Measurements from ENCODE around the gene CYP2A6.
"Not testable (repeated sequence)": the region's sequence is repeated elsewhere in the genome, so short reads cannot be mapped to it uniquely, and the experiment has no call there.

The CYP2A6 gene

DNA sequence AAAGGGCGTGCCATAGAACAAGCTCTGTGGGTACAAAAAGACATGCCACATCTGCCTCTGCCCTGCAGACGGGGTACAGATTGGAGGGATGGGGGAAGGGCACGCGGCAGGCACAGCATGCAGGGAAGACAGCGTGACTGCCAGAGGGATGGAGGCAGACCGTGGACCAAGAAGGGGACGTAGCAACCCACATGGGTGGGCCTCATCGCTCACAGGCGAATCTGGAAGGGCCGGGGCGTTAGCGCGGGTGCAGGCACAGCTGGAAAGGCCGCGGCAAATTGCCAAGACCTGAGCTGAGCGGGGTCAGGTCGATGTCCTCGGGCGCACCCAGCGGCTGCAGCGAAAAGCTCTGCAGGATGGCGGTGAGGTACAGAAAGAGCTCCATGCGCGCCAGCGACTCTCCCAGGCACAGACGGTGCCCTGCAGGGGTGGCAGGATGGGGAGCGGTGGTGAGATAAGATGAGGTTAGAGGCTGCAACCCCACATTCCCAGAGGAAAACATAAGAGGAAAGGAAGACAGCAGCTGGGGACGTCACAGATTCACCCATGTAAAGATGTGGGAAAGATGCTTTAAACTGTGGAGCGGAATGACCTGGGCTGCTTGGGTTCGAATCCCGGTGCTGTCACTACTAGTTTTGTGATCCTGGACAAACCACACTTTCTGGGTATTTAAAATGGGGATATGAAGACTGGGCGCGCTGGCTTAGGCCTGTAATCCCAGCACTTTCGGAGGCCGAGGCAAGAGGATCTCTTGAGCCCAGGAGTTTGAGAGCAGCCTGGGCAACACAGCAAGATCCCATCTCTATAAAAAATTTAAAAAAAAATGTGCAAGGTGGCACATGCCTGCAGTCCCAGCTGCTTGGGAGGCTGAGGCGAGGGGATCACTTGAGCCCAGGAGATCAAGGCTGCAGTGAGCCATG lies 31.5 kb downstream of the CYP2A6 start:
- DNase-seq = peak; percentile 77

DNA sequence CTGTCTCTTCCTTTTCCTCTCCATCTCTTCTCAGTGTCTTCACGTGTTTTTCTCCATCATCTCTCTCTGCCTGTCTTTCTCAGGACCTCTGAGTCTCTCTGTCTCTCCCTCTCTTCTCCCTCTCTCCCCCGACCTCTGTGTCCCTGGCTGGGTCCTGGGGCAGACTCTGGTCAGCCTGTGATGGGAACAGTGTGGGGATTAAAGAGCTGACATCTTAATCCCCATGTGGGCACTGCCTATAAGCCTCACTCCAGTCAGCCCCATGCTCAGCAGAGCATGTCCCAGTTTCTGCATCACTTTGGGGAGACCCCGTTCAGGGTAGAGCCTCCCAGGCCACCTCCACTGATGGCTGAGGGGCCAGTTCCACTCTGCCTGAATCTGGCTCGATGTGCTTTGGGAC lies 35.0 kb downstream of the CYP2A6 start:
- DNase-seq = no peak

DNA sequence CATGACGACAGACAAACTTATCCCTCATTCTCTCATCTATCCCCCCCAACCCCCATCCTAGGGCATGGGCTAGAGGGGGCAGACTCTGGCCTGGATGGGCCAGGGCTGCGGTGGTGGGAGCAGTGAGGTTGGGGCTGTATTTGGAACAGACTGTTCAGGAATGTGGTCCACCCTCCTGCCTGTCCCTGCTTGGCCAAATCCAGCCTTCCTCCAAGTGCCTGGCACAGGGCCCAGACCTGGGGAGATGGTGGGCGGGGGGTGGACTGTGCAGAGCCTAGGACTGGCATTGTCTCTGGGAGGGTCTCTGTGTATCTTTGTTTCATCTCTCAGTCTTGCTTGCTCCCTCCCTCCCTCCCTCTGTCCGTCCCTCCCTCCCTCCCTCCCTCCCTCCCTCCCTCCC lies 37.1 kb downstream of the CYP2A6 start:
- no peak for DNase-seq

DNA sequence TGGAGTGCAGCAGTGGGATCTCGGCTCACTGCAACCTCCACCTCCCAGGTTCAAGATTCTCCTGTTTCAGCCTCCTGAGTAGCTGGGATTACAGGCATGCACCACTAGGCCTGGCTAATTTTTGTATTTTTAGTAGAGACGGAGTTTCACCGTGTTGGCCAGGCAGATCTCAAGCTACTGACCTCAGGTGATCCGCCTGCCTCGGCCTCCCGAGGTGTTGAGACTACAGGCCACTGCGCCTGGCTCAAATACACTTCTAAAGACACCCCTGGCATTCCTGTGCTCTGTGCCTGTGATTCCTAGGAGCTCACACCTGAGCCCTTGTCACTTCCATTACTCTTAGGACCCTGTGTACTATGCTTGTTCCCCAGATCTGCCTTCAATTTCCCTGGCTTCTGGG lies 37.7 kb downstream of the CYP2A6 start:
- DNase-seq = not testable (repeated sequence)

DNA sequence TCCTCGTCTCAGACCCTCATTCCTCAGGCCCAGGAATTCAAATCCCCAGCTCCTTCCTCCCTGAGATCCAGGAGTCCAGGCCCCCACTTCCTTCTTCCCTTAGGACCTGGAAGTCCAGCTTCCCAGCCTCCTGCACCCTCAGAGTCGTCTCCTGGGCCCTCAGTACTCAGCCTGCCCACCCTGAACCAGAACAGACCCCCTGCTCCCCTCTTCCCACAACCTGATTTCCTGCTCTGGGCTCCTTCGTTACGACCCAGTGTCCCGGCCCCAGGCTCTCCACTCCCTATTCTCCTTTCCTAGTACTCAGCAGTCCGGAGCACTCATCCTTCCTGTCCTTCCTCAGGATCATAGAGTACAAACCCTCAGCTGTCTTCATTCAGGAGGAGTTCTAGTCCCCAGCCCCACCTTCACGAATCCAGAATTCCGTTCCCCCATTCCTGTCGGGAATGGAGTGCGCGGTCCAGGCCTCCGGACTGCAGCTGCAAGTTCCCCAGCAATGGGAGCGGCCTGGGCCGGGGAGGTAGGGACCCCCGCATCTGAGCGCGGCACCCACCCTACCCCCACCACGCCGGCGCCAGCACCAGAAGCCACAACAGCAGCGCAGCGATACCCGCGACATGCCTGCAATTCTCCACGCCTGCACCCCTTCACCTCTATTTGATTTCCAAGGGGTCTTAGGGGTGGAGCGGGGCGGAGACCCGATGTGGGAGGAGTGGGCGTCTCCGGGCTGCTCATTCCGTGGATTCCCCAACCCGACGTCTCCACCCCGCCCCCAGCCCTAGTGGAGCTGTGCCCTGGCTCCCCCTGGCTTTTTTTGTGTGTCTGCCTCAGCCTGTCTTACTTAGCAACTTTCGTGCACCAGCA lies 38.5 kb downstream of the CYP2A6 start:
- no peak for DNase-seq

DNA sequence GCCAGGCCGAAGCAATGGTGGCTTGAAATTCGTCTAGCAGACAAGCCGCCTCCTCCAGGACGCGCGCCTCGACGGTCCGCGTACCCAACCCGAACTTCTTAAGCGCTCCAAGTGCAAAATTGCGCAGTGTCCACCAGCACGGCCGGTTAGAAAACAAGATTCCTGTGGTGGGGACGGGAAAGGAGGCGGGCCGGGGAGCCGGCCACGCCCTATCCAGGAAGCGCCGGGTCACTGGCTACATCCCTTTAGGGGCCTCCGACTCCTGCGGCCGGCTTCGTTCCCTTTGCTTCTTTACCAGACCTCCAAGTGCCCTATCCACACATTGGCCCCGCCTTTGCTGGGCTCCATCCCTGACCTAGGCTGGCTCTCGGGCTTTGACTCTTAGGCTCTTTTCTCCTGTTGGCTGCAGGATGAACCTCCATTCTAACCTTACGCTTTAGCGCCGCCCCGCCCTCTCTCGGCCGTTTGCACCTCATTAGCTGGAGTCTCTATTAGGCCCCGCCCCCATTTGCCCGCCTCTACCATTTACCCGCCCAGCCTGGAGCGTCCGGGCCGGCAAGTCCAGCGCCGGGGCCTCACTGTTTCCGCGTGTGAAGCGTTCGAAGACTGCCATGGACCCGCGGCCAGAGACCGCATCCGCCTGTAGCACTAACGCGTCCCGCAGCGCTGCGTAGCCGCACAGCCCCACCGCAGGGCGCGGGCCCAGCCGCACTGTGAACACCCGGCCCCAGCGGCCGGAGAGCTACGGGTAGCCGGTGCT lies 39.4 kb downstream of the CYP2A6 start:
- DNase-seq = peak; percentile 66

DNA sequence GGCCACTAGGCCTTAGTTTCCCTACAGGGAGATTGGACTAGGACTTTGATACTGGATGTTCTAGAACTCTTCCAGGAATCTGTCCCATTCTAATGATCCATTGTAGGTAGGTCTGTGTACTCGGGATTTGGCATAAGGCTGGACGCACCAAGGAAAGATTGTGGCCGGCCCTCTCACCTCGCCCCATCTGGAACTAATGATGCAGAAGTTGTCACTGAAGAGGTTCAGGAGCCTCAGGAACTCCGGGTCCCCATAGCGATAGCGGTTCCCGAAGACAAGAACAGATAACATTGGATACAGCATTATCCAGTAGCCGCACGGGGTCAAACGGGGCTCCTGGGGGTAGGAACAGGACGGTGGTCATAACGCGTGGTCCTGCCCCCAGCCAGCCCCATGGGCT lies 40.1 kb downstream of the CYP2A6 start:
- no peak for DNase-seq

DNA sequence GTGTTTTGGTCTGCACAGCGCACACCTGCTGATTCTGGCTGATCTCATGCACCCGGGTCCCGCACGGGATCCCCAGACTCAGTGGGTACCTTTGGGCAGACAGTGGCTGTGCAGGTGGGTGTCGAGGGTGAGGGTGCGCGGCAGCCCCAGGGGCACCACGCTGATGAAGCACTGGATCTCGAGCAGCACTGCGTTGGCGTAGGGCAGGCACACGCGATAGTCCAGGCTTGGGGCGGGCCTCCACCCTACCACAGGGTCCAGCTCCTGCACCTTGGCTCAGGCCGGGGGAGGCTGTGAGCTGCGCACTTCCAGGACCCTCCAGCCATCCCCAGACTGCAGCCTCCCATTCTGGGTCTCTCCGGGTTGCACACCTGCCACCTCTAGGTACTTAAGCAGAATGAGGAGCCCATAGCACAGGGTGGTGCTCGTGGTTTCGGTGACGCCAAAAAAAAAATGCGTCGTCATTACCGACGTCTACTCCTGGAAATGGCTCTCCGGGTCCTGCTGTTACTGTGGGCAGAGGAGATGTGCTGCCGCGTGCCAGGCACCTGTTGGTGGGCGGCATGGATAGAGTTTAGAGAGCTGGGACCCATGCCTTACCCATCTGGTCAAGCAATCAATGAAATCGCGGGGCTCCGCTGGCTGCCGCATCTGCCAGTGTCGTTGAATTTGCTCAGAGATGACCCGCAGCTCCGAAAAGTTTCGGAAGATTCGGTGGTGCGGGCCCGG lies 40.7 kb downstream of the CYP2A6 start:
- DNase-seq = no peak

DNA sequence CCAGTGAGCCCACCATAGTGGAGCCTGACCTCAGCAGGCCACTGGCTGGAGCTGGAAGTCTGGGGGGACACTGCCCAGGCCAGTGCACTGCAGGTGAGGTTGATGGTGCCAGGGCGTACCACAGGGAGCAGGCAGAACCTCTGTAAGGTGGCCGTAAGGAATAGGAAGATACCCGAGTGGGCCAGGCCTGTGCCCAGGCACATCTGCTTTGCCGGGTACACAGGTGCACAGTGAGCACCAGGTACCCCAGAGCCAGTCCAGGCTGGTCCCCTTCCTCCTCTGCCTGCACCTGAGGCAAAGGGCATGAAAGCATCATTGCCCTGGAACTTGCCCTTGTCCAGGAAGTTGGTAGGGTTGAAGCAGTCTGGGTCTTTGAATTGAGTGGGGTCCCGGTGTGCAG lies 41.8 kb downstream of the CYP2A6 start:
- DNase-seq = no peak

DNA sequence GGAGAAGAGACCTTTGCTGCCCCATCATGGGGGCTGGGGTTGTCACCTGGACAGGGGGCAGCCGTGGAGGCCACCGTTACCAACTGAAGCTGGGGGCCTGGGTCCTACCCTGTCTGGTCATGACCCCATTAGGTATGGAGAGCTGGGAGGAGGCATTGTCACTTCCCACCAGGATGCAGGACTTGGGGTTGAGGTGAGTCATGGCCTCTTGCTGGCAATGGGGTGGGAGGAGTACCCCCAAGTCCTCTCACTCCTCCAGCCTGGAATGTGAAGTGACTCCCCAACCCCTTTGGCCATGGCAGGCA lies 42.3 kb downstream of the CYP2A6 start:
- DNase-seq = no peak

DNA sequence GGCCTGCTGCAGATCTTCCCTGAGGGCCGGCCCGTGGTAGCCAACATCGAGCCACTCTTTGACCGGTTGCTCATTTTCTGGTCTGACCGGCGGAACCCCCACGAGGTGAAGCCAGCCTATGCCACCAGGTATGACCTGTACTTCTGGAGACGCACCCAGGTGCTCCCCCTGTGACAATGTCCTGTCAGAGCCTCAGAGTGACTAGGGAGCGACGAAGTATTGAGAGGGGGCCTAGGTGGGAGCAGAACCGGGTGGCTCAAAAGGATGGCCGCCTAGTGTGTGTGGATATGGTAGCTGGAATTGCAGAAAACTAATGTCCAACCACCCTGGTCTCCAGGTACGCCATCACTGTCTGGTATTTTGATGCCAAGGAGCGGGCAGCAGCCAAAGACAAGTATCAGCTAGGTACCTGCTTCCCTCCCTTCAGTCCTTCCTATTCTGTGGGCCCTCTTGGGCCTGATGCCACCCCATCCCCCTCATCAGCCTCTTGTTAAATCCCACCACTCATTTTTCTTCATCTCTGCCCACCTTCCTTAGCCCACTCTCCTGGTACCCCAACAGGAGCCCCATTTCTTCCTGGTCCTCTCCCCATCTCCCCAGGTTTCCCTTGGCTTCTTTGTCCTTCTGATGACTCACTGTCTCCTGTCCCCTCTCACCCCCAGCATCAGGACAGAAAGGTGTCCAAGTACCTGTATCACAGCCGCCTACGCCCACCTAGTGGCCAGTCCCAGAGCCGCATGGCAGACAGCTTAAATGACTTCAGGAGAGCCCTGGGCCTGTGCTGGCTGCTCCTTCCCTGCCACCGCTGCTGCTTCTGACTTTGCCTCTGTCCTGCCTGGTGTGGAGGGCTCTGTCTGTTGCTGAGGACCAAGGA lies 42.9 kb downstream of the CYP2A6 start:
- peak; percentile 35 for DNase-seq

DNA sequence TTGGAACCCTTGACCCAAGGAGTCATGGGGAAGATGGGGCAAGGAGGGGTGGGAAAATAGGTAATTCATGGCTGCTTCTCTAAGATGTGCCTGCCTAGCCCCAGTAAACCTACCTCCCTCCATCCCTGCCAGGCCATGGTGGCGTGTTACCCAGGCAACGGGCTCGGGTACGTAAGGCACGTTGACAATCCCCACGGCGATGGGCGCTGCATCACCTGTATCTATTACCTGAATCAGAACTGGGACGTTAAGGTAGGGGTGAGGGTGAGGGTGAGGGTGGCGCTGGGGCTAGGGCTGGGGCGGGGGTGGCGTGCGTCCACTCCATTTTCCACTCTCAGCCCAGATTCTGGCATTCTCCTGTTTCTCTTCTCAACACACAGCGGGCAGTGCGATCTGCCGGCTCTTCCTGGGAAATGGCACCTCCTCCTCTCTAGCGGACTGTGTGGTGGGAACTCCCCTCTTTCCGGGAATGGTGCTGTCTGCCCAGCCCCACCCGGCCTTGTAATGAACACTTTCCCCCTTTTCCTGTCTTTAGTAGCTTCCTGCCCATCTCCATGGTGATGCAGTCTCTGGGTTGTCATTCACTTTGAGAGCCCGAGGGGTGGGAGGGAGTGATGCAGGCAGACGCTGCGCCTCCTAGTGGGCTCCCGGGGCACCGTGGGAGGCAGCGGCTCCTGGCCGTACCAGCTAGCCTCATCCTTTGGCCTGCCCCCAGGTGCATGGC lies 43.7 kb downstream of the CYP2A6 start:
- no peak for DNase-seq

DNA sequence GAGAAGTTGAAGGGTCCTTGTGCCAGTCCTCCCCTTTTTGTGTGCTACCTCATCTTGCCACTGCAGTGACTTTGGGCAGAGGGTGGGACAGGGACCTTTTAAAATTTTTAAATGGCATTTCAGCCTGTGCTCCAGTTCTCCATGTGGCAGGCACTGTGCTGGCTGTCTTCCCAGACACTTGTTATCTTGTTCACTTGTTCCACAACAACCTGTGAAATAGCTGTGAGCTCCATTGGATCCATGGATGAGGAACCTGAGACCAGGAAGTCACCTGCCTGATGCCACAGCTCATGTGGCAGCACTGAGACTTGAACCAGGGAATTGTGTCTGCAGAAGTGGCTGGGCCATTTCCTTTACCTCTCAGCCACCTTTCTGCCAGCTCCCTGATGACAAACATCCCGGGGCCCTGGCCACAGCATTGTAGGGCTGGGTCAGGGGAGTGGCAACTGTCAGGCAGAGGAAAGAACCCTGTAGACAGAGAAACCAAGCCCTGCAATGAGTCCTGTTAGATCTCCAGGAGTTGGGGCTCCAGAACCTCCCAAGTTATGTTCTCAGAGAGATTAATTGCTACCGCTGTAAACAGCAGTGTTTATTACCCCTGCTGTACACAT lies 44.9 kb downstream of the CYP2A6 start:
- no peak for DNase-seq

DNA sequence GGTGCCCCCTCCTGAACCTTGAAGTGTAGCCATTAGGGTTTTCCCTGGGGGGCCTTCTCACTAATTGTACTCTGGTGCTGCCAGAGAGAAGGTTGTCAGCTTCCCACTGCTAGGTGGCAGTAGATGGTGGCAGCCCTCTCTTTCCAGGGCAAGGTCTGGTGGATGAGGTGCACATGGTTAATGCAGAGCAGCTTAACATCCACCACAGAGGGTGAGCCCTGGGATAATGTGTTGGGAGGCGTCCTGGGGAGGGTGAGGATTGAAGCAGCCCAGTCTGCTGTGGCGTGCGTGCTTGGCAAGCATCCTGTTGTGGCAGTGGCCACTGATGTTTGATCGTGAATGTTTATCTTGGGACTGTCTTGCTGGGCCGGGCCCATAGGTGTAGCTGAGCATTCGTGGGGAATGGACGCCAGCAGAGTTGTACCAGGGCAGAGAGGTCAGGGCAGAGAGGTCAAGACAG lies 45.4 kb downstream of the CYP2A6 start:
- DNase-seq = no peak

DNA sequence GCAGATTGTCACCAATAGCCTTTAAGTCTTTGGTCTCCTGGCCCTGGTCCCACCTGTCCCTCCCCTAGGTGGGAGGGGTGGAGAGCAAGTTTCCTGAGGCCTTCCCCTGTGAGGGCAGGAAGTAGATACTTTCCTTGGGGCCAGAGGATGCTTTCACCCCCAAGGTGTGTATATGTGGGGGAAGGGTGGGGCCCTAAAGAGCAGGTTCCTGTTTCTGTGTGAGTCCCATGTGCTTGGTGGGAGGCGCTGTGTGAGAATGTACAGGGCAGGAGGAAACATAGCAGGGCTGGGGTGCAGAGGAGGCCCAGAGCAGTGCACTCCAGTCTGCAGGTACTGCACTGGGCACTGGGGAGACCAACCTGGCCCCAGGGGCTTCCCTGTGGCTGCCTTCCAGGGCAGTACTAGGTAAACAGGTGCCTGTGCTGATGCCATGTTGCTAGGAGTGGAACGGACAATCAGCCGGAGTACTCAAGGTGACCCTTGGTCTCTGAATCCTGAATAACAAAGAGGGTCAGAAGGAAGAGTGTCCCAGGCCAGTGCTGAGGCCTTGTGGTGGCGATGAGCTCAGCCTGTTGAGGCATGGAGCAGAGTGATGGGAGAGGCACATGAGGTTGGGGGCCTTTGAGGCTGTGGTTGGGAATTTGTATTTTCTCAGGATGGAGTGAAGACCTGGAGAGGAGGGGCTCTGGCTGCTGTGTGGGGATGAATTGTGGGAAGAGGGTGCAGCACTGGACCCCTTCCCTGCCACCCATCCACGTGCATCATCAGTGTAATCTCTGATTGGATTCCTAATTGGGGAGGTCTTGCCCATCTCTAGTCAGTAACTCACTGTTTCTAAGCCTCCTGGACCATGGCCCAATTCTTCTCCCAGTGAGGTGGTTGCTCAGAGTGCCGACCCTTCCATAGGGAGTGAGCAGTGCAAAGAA lies 46.1 kb downstream of the CYP2A6 start:
- DNase-seq = no peak

DNA sequence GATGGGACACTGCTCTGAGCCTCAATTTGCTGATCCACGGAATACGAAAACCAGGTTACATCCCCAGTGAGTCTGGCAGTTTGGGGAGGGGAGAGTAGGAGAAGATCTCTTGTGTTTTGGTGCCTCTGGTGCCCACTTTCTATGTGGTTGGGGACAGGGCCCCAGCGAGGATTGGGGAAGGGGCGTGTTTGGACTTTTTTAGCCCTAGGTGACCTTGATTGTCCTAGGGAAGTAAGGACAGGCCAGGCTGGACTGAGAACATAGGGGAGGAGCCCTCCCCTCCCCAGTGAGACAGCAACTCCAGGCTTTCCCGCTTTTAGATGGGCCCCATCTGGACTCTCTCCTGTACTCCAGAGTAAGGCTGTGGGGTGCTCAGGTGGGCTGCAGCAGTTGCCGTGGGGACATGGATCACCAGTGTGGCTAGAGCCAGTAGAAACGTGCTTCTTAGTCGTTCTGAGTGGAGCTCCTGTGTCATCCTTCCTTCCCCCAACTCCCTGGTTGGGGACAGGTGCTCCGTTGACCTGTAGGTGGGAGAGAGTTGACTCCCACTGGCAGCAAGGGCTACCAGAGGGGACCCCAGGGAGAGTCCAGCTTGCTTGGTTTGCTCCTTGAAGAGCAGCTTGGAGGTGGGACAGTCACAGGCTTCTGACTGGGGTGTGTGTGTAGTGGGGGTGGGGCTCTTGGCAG lies 46.9 kb downstream of the CYP2A6 start:
- no peak for DNase-seq

DNA sequence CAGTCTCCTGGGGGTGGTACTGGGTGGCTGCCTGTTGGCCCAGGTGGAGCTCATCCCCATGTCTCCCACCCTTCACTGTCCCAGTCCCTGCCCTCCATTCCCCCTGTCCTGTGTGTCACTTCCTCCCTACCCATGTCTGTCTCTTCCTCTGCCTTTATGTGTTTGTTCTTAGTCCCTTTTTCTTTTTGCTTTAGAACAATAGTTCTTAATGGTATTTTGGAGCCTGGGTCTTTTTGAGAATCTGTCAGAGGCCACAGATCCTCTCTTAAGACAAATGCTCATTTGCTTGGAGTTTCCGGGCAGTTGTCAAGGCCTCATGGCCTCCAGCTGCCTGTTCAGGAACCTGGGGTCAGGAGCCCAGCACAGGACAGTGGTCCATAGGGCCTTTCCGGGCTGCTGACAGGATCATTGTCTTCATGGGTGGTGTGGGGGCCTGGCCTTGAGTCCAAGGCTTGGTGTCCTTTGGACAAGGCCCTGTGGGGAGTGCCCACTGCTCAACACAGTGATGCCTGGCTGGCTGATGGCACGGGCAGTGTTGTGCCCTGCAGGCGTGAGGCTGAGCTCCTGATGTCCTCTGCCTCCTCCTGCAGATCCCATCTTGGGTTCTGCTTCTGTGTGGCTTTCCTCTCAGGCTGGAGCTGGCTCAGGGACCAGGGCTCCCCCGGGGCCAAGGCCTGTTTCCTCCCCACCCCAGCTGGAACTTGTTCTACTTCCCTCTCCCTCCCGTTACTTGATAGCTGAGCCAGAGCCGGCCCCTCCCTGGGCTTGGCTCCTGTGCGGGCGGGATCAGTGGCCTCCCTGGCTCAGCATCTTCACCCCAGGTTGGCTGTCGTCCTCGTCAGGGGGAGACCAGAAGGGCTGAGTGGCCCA lies 47.7 kb downstream of the CYP2A6 start:
- DNase-seq = no peak

All from NCI-H345 (cell line).